Measurements from ENCODE around the gene CAPN15.
"Not testable (repeated sequence)": the region's sequence is repeated elsewhere in the genome, so short reads cannot be mapped to it uniquely, and the experiment has no call there.

CAPN15 gene

DNA sequence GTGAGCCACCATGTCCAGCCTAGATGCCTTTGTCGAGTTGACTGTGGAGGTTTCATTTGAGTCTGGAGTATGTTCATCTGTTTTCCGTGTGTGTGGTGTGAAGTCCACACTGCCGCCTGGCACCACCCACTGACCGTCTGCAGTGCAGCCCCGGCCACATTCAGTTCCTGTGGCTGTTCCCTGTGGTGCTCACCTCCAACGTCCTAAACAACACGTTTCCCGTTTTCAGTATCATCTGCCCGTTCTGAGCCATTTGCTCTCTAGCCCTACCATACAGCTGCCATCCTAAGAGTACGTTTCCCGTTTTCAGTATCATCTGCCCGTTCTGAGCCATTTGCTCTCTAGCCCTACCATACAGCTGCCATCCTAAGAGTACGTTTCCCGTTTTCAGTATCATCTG lies 20.0 kb upstream of the CAPN15 start:
- not testable (repeated sequence) for DNase-seq

- DNase-seq: no peak
These were observed 19.5 kb upstream of the CAPN15 start for GRCh38 chr16:507996-508395.

DNA sequence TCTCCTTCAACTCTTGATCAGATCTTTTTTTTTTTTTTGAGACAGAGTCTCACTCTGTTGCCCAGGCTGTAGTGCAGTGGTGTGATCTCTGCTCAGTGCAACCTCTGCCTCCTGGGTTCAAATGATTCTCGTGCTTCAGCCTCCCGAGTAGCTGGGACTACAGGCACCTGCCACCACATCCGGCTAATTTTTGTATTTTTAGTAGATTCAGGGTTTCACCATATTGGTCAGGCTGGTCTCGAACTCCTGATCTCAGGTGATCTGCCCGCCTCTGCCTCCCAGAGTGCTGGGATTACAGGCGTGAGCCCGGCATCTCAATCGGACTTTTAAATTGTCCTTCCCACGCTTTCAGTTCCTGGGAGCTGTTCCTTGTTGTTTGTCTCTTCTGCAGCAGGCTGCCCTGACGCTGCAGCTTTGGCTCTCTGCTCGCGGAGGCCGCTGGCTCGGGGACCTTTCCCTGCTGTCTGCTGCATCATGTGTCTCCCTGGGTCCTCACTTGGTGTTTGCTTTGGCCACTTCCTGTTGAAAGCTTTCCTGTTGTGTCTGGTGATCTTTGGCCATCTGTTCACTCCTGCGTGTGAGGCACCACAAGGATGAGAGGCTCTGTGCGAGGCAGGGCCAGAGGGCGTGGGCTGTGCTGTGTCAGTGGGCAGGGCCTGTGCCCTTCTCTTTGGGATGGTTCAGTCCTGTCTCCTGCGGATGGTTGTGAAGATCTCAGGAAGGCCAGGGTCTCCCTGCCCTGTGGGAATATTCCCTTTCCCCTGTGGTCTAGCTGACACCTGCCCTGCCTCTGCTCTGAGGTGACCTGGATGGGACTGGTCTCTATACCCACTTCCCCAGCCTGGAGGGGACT lies 18.4 kb upstream of the CAPN15 start:
- DNase-seq: no peak

GRCh38 chr16:510066-510825 lies 17.3 kb upstream of the CAPN15 start:
- DNase-seq: no peak

DNA sequence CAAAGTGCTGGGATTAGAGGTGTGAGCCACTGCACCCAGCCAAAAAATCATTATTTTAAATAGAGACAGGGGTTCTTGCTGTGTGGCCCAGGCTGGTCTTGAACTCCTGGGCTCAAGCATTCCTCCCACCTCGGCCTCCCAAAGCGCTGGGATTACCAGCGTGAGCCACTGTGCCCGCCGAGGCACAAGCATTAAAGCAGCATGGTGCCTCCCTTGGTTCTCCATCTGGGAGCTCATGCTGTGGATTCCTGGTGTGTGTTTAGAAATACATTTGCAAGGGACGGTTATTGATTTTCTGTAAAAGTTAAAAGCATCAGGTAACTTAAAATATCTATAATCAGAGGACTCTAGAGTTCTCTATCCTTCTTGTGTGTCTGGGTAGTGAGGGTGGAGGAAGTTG lies 14.7 kb upstream of the CAPN15 start:
- no peak for DNase-seq

DNA sequence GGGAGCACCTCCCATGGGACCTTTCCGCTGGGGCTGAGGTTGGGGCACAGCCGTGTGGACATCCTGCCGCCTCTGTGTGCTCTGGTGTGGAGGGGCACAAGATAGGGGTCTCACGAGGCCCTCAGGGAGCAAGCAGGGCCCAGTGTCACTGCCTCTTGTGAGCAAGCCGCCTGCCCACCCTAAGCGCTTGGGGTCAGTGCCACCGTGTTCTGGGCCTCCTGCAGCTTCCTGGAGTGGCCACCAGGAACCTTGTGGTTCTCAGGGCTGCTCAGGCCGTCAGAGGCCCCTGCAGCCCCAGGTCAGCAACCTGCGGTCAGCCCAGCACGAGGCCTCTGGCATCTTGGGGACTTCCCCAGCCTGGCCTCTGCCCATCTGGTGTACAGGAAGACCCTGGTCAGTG lies 13.6 kb upstream of the CAPN15 start:
- DNase-seq: no peak

DNA sequence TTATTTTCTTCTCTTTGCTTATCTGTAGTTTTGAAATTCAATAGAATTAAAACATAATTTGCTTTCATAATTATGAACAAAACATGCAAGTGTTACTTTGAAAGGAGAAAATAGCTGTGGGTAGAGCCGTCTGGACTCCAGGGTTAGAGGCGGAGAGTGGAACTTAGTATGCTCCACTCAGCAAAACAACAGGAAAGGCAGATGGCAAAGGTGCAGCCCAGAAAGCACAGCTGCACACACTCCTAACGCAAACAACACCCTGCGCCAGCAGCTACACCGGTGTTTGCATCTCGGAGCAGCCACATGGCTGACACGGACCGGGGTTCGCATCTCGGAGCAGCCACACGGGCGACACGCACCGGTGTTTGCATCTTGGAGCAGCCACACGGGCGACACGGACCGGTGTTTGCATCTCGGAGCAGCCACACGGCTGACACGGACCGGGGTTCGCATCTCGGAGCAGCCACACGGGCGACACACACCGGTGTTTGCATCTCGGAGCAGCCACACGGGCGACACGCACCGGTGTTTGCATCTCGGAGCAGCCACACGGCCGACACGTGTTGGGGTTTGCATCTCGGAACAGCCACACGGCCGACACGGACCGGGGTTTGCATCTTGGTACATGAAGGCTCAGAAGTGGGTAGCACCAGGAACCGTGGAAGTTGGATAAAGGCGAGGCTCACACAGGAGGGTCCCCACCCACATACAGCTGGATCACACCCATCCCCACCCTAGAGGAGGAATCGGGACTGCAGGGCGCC lies 12.2 kb upstream of the CAPN15 start:
- DNase-seq: no peak

DNA sequence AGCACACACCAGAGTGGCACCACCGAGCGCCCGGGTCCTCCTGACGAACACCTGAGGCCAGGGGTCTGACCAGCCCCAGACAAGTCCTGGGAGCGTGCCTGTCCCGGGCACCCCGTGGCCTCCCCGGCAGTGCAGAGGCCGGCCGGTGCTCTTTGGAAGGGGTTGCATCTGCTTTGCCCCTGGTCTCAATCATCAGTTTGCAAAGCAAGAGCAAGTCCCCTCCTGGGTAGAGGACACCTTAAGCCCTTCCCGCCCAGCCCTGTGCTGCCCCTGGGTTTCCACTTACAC lies 11.6 kb upstream of the CAPN15 start:
- no peak for DNase-seq

GRCh38 chr16:516301-516700 lies 11.2 kb upstream of the CAPN15 start:
- no peak for DNase-seq

DNA sequence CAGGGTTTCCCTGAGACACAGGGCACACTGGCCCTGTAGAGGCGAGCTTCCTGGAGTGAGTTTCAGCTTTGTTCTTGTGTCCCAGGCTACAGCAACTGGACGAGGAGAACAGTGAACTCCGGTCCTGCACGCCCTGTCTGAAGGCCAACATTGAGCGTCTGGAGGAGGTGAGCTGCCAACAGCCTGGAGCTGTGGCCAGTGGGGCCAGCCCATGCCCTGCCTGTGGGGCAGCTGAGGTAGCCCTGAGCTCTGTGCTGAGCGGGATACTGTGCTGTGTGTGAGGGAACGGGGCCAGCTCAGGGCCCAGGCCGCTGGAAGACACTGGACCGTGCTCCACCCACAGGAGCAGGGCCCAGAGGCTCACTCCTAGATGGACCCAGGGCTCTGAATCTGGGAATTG lies 8.7 kb upstream of the CAPN15 start:
- DNase-seq: no peak

- DNase-seq: no peak
These were observed 8.1 kb upstream of the CAPN15 start for GRCh38 chr16:519425-519824.

DNA sequence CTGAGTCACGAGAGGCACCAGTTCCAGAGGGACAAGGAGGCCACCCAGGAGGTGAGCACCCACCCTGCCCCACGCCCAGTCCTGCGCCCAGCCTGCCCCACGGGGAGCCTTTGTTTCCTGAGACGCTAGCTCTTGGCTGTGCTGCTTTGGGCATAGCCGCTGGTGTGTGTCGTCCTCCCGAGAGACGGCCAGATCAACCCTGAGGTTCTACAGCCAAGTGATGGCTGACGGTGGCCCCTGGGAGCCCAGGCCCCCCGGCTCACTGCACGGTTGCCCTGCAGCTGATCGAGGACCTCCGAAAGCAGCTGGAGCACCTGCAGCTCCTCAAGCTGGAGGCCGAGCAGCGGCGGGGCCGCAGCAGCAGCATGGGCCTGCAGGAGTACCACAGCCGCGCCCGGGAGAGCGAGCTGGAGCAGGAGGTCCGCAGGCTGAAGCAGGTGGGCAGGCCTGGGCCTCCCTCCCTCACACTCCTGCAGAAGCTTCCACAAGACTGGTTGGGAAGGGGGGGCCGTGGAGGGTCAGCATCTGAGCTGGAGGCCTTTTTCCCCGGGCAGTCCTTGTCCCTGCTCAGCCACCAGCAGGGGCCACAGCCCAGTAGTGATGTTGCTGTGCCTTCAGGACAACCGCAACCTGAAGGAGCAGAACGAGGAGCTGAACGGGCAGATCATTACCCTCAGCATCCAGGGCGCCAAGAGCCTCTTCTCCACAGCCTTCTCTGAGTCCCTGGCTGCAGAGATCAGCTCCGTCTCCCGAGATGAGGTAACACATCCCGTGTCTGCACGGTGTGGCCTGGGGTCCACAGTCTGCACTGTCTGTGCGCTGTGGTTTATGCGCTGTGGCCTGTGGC lies 7.4 kb upstream of the CAPN15 start:
- DNase-seq: no peak

GRCh38 chr16:520847-521246 lies 6.7 kb upstream of the CAPN15 start:
- DNase-seq: no peak

DNA sequence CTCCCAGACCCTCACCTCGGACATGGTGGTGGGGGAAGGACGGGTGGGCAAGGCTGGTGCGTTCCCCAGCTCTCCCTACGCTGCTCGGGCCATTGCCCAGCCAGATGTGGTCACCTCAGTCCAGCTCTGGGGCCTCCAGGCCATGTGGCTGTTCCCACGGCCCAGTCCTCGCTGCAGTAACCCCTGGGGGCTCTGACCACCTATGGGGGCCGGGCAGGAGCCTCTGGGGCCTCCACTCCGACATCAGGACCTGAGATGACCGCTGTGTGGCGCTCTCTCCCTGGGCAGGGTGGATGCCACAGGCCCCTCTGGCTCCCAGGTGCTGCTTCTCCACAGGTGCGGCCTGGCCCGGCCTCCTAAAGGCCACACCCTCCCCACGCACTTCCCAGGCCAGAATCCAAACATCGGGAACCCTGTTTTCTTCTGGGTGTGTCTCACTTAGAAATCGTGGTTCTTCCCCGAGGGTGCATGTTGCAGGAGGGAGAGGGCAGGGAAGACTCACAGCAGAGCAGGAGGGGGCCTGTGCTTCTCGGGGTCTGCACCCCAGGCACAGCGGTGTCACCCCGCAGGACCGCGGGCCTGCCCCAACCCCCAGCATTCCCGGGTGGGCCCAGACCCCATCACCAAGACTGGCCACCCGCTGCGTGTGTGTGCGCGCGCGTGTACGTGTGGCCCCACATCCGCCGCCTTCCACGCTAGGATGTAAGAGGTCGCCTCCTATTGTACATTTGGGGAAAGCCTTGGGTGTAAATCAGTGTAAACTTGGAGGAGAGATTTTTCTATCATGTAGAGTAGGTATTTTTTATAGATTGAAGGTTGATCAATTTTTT lies 5.9 kb upstream of the CAPN15 start:
- no peak for DNase-seq

DNA sequence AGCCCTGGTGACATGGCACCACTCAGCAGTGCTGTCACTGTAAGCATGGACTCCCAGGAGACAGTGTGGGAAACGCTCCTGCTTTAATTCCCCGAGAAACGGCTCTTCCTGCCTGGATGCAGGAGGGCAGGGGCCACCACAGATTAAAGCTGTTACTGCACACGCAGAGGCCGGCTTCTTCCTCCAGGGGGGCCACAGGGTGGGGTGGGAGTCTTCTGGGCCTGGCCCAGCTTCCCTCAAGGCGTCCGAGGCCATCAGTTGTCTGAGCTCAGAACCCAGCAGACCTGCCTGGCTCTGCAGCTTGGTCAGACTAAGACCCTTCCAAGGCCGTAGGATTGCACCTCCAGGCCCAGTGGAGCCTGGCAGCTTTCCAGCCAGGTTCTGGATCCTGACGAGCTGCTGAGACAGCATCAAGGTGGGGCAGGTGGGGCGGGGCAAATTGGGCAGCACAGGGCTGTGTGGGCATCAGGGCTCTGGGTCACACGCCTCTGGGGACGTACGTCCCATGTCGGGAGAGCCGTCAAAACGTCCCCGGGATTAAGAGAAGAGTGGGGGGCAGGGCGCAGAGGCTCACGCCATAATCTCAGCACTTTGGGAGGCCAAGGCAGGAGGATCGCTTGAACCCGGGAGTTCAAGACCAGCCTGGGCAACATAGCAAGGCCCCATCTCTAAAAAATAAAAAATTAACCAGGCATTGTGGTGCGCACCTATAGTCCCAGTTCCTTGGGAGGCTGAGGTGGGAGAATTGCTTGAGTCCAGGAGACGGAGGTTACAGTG lies 5.0 kb upstream of the CAPN15 start:
- DNase-seq: no peak

GRCh38 chr16:523097-523741 lies 4.3 kb upstream of the CAPN15 start:
- no peak for DNase-seq

- no peak for DNase-seq
These were observed 3.1 kb upstream of the CAPN15 start for GRCh38 chr16:524274-525040.

- DNase-seq: no peak
These were observed 2.4 kb upstream of the CAPN15 start for GRCh38 chr16:525123-525519.

- DNase-seq: peak; percentile 11 to 30
These were observed 1.9 kb upstream of the CAPN15 start for GRCh38 chr16:525520-526180.

Measured in CD4-positive, alpha-beta T cell treated with Interleukin-1 beta for 1 hour (primary cell).